Psoas muscle (tissue), 8 donors: ENCODE data around the gene EIF2S1. TPM values are rescaled to one million over a fixed set of nuclear protein-coding genes. Genes with fewer than 3 reads are reported as not detected.

Source experiments
- ATAC-seq, 4 donors: fragments of 200-7000 bp; cut with Tn5 transposase; one replicate each; pipeline ENCODE4 v1.9.1; 2020; ENCODE audit warnings: moderate library complexity in 3 of 4, mild to moderate bottlenecking in 2 of 4
- DNase-seq, 2 donors: peaks; one replicate each; pipeline ENCODE4 v3.0.0-alpha.2; 2020
- H3K27ac ChIP-seq: fragments of 200-600 bp; one replicate; pipeline ENCODE4 v1.8.0; 2022
- H3K27me3 ChIP-seq, 3 donors: fragments of 200-600 bp in 1 of 3; one replicate each; pipeline versions ENCODE4 v1.6.1 to v1.8.0; 2013 to 2022; ENCODE audit warnings: low read length in 2 of 3, mild to moderate bottlenecking in 2 of 3, moderate library complexity in 1 of 3; ENCODE audit not compliant: insufficient read depth in 3 of 3
- H3K36me3 ChIP-seq, 2 donors: fragments of 200-600 bp in 1 of 2; one replicate each; pipeline versions ENCODE4 v1.6.1 to v1.8.0; 2013 to 2022; ENCODE audit warnings: low read depth in 1 of 2, mild to moderate bottlenecking in 1 of 2, moderate library complexity in 1 of 2; ENCODE audit not compliant: insufficient read depth in 1 of 2
- H3K4me1 ChIP-seq: fragments of 200-600 bp; one replicate; pipeline ENCODE4 v1.8.0; 2022
- H3K4me3 ChIP-seq: fragments of 200-600 bp; one replicate; pipeline ENCODE4 v1.8.0; 2022; ENCODE audit warnings: mild to moderate bottlenecking
- H3K9me3 ChIP-seq: fragments of 200-600 bp; one replicate; pipeline ENCODE4 v1.8.0; 2022
- WGBS, 3 donors: extraction: QIAGEN DNeasy Blood & Tissue Kit; methylation state at CpG; one replicate each; pipeline versions ENCODE4 v1.1.6 to v1.1.7; 2013; 5-methylcytosine and 5-hydroxymethylcytosine counted together
- intact Hi-C, 2 donors: fragments of 100-400 bp; cut with DNase I; formaldehyde crosslinking; loops; one replicate each; pipeline versions ENCODE4 v1.11.0 to v1.14.2; 2022
- polyA plus RNA-seq, 3 donors: library from polyadenylated mRNA; stranded (reverse); fragments of 200-250 nt; gene quantifications; one replicate each; pipeline ENCODE4 v1.2.3, GENCODE V29; 2013
- total RNA-seq, 4 donors: library from RNA; stranded (reverse); fragmentation: NEBNext Ultra II Directional in 2 of 4; extraction: Animal tissue kit (Norgen Biotek cat#: 25700) in 2 of 4; gene quantifications; one replicate each; pipeline versions ENCODE4 v1.2.1 to v1.2.4, GENCODE V29; 2021 to 2023
- TF ChIP-seq, protein P1 (sequence below): fragments of 200-600 bp; IDR thresholded peaks from one replicate; pipeline ENCODE4 v1.8.0; 2022; ENCODE audit warnings: antibody characterized with exemption
- donor health status: healthy with polysubstance abuse.
- donor health status: DM: no; HTN: no; CAD: no; lungs with moderate emphysema.
- donor health status: Bipolar disorder and iron deficiency.
- donor health status: healthy.
- donor health status: DM: yes; HTN: yes; CAD: no.
- donor health status: DM: no; HTN: no; CAD: no.
- donor health status: DM: no; HTN: no; CAD: no.
- donor health status: DM: yes; HTN: yes; CAD: no.

EIF2S1 gene
- total and polyA plus RNA-seq, 7 donors, result 89.7 to 299 (median 136) TPM

DNA sequence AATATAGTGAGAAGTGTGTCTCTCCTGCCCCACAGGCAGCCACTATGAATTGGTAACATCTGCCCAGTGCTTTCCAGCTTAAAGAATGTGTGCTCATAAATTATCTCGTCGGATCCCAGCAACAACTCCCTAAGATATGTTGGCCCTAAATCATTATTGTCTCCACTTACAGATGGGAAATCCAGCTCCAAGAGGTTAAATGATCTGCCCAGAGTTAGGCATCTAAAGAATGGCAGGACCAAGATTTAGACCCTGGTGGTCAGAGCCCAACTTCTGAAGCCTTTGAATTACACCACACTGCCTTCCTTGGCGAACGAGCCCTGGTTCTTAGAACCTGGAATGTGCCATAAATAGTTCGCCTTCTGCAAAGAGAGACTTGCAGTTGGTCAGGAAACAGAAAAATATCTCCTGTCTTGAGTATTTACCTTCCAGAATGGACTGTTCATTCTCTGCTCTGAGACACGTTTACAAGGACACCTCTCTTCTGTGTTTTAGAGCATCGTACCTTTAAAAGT is 72.0 kb downstream of the EIF2S1 start:
- intact Hi-C loops, result no loop called here

DNA sequence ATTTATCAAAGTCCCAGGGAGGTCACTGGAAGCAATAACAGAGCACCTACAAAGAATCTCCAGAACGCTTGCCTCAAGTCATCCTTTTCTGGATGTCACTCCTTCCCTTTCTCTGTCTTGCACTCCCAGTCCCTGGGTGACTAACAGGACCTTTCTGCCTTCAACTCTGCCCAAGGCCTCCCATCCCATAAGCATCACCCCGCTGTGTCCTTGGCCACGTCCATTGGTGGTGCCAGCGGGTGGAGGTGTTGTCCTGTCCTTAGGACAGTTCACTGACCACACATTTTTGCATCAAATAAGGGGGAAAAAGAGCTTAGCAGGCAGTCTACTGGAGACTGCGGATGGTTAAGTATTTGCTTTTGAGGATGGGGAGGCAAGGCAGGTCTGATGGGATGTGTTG is 75.5 kb downstream of the EIF2S1 start:
- Histone ChIP-seq H3K27ac (no peak overlapping the region), H3K27me3 (no peaks in the 10 kb centered on the region), H3K4me1 (peaks cover 33% of the 10 kb centered on the region), H3K4me3 (no peak overlapping the region), H3K9me3 (no peaks in the 10 kb centered on the region), H3K36me3 (no peaks in the 10 kb centered on the region)
- DNase-seq (no peak), ATAC-seq (peak in 3 of 4 donors; percentile 23 to 61 (median 28))
- intact Hi-C loops, result no loop called here
- TF ChIP-seq, protein P1, sequence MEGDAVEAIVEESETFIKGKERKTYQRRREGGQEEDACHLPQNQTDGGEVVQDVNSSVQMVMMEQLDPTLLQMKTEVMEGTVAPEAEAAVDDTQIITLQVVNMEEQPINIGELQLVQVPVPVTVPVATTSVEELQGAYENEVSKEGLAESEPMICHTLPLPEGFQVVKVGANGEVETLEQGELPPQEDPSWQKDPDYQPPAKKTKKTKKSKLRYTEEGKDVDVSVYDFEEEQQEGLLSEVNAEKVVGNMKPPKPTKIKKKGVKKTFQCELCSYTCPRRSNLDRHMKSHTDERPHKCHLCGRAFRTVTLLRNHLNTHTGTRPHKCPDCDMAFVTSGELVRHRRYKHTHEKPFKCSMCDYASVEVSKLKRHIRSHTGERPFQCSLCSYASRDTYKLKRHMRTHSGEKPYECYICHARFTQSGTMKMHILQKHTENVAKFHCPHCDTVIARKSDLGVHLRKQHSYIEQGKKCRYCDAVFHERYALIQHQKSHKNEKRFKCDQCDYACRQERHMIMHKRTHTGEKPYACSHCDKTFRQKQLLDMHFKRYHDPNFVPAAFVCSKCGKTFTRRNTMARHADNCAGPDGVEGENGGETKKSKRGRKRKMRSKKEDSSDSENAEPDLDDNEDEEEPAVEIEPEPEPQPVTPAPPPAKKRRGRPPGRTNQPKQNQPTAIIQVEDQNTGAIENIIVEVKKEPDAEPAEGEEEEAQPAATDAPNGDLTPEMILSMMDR, result no peak
- 82 to 90% (median 85%) methylated on average over 5 of the region's 5 CpGs for WGBS, 3 donors

More for the DNA sequence above, 72.0 kb downstream of the EIF2S1 start:
- Histone ChIP-seq H3K4me3 (no peak overlapping the region), H3K4me1 (peaks cover 39% of the 10 kb centered on the region), H3K27me3 (no peaks in the 10 kb centered on the region), H3K36me3 (no peaks in the 10 kb centered on the region), H3K27ac (peak overlapping the region; percentile 17), H3K9me3 (no peaks in the 10 kb centered on the region)
- TF ChIP-seq, protein P1, result no peak
- DNase-seq (no peak), ATAC-seq (peak; percentile 40 to 51 (median 46))
- 6 to 16% (median 15%) methylated on average over 7 of the region's 7 CpGs for whole genome bisulfite sequencing, 3 donors

Other genes starting within 250 kb of the EIF2S1 start
- not detected for gene GARIN2, start 170.9 kb upstream of the EIF2S1 start, total RNA-seq
- gene GARIN2, start 170.9 kb upstream of the EIF2S1 start, polyA plus RNA-seq, result not detected
- 10 to 100 TPM; 12.0 to 22.7 (median 17.1) TPM for gene PALS1, start 118.9 kb upstream of the EIF2S1 start, total RNA-seq
- gene PALS1, start 118.9 kb upstream of the EIF2S1 start, polyA plus RNA-seq, result 10 to 100 TPM in 1 of 3 donors, 1 to 10 TPM in 2; 5.9 to 22.7 (median 8.8) TPM
- gene ATP6V1D, start 524 bp upstream of the EIF2S1 start, total RNA-seq, result 10 to 100 TPM; 54.1 to 76.4 (median 66.5) TPM
- 100 to 1,000 TPM in 1 of 3 donors, 10 to 100 TPM in 2; 58.6 to 133 (median 81.3) TPM for gene ATP6V1D, start 524 bp upstream of the EIF2S1 start, polyA plus RNA-seq
- gene PLEK2, start 51.8 kb downstream of the EIF2S1 start, total RNA-seq, result under 1 TPM in 2 of 4 donors, not detected in 2; 0.59 to 0.77 TPM
- gene PLEK2, start 51.8 kb downstream of the EIF2S1 start, polyA plus RNA-seq, result 1 to 10 TPM in 1 of 3 donors, under 1 TPM in 1, not detected in 1; 0.05 to 2.1 TPM
- gene TMEM229B, start 128.4 kb downstream of the EIF2S1 start, total RNA-seq, result 1 to 10 TPM in 1 of 4 donors, under 1 TPM in 3; 0.46 to 1.2 (median 0.72) TPM
- under 1 TPM; 0.14 to 0.52 (median 0.48) TPM for gene TMEM229B, start 128.4 kb downstream of the EIF2S1 start, polyA plus RNA-seq
- gene PLEKHH1, start 173.0 kb downstream of the EIF2S1 start, total RNA-seq, result 1 to 10 TPM; 1.1 to 4.5 (median 2.5) TPM
- gene PLEKHH1, start 173.0 kb downstream of the EIF2S1 start, polyA plus RNA-seq, result 1 to 10 TPM; 1.4 to 3.4 (median 2.5) TPM
- 10 to 100 TPM; 12.3 to 25.2 (median 18.0) TPM for gene PIGH, start 239.9 kb downstream of the EIF2S1 start, total RNA-seq
- 10 to 100 TPM; 32.3 to 50.6 (median 45.1) TPM for gene PIGH, start 239.9 kb downstream of the EIF2S1 start, polyA plus RNA-seq